IgD-negative memory B cell (primary cell): ENCODE data around the gene PNPLA1. TPM values are rescaled to one million over a fixed set of nuclear protein-coding genes. Genes with fewer than 3 reads are reported as not detected.
A peak's percentile ranks its signal among the peaks of the same experiment; 100 is the strongest.

Source experiments
- H3K27ac Mint-ChIP-seq, 3 donors: one replicate each; pipeline ENCODE4 v1.8.0; 2020 to 2022; ENCODE audit warnings: mild to moderate bottlenecking in 3 of 3, mixed read lengths in 3 of 3, moderate library complexity in 1 of 3
- H3K27me3 Mint-ChIP-seq: one replicate; pipeline ENCODE4 v1.8.0; 2021; ENCODE audit warnings: mixed read lengths
- H3K36me3 Mint-ChIP-seq: one replicate; pipeline ENCODE4 v1.8.0; 2020; ENCODE audit warnings: mild to moderate bottlenecking, mixed read lengths
- H3K4me1 Mint-ChIP-seq, 3 donors: one replicate each; pipeline ENCODE4 v1.8.0; 2020 to 2022; ENCODE audit warnings: mixed read lengths in 3 of 3, mild to moderate bottlenecking in 1 of 3
- H3K4me3 Mint-ChIP-seq, 4 donors: one replicate each; pipeline ENCODE4 v1.8.0; 2020 to 2022; ENCODE audit warnings: mild to moderate bottlenecking in 4 of 4, mixed read lengths in 4 of 4, moderate library complexity in 3 of 4
- H3K9me3 Mint-ChIP-seq, 3 donors: one replicate each; pipeline ENCODE4 v1.8.0; 2020 to 2021; ENCODE audit warnings: mixed read lengths in 3 of 3, mild to moderate bottlenecking in 1 of 3
- polyA plus RNA-seq: library from polyadenylated mRNA; unstranded; fragments of 300-500 nt; fragmentation: Illumina TruSeq; gene quantifications from one replicate; pipeline ENCODE4 v1.2.3, GENCODE V29; 2021

PNPLA1 gene
- polyA plus RNA-seq, 1 donor from 2014 or later: 0.19 TPM

GRCh38 chr6:36267731-36268477 lies 2.0 kb upstream of the PNPLA1 start:
- Mint-ChIP-seq H3K9me3 (peaks cover 2 to 5% (median 2%) of the 10 kb centered on the region in 3 donors), H3K27me3 (peaks cover 11% of the 10 kb centered on the region), H3K4me1 (peaks cover 0 to 3% (median 0%) of the 10 kb centered on the region in 3 donors), H3K36me3 (peaks cover 8% of the 10 kb centered on the region), H3K4me3 (no peak overlapping the region), H3K27ac (no peak overlapping the region)

GRCh38 chr6:36268478-36269275 lies 1.2 kb upstream of the PNPLA1 start:
- Mint-ChIP-seq H3K27me3 (peaks cover 9% of the 10 kb centered on the region), H3K4me3 (no peak overlapping the region), H3K4me1 (peaks cover 0 to 3% (median 0%) of the 10 kb centered on the region in 3 donors), H3K36me3 (peaks cover 8% of the 10 kb centered on the region), H3K9me3 (peaks cover 2 to 5% (median 2%) of the 10 kb centered on the region in 3 donors), H3K27ac (no peak overlapping the region)

- Mint-ChIP-seq H3K36me3 (peaks cover 5% of the 10 kb centered on the region), H3K27ac (no peak overlapping the region), H3K27me3 (peaks cover 12% of the 10 kb centered on the region), H3K9me3 (no peaks in the 10 kb centered on the region), H3K4me3 (no peak overlapping the region), H3K4me1 (peaks cover 0 to 3% (median 0%) of the 10 kb centered on the region in 3 donors)
Observed at GRCh38 chr6:36272234-36272633, 2.4 kb downstream of the PNPLA1 start.

GRCh38 chr6:36273067-36273466 lies 3.2 kb downstream of the PNPLA1 start:
- no peak overlapping the region for H3K27ac Mint-ChIP-seq
- H3K4me1 Mint-ChIP-seq: peaks cover 0 to 3% (median 0%) of the 10 kb centered on the region in 3 donors
- peaks cover 12% of the 10 kb centered on the region for H3K27me3 Mint-ChIP-seq
- H3K4me3 Mint-ChIP-seq: no peak overlapping the region
- H3K9me3 Mint-ChIP-seq: no peaks in the 10 kb centered on the region
- peaks cover 2% of the 10 kb centered on the region for H3K36me3 Mint-ChIP-seq

DNA sequence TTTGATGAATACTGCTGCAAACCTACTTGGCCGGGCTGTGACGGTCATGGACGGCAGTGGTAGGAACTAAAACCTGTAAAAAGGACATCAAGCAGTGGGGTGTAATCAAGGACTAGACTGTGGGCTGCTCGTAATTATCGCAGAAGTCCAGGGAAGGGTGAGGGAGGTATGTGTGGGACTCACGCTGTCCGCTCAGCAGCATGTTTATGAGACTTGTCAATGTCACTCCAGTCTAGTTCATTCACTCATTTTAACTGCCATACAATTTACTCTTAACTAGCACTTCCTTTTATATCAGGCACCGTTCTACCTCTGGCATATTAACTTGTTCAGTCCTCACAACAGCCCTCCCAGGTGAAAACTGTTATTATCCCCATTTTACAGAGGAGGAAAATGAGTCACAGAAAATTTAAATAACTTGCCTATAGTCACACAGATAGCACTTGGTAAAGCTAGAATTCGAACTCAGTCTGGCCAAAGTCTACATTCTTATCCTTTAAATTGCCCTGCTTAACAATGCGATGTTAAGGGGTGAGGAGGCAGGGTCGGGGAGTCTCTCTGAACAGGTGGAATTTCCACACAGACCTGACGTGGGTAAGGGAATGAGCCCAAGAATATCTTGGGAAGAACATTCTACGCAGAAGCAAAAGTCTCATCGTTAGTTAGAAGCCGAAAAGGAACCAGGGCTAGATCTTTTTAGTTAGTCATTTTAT lies 4.1 kb downstream of the PNPLA1 start:
- Mint-ChIP-seq H3K27ac (no peak overlapping the region), H3K4me3 (no peak overlapping the region), H3K4me1 (peaks cover 0 to 3% (median 0%) of the 10 kb centered on the region in 3 donors), H3K27me3 (peaks cover 10% of the 10 kb centered on the region), H3K36me3 (peaks cover 2% of the 10 kb centered on the region), H3K9me3 (no peaks in the 10 kb centered on the region)

- Mint-ChIP-seq H3K4me1 (peaks cover 0 to 11% (median 8%) of the 10 kb centered on the region in 3 donors), H3K27ac (no peak overlapping the region), H3K27me3 (peaks cover 4% of the 10 kb centered on the region), H3K9me3 (peaks cover 0 to 3% (median 0%) of the 10 kb centered on the region in 3 donors), H3K4me3 (no peak overlapping the region), H3K36me3 (peaks cover 2% of the 10 kb centered on the region)
Observed at GRCh38 chr6:36276581-36277536, 7.0 kb downstream of the PNPLA1 start.

- Mint-ChIP-seq H3K9me3 (peaks cover 0 to 3% (median 0%) of the 10 kb centered on the region in 3 donors), H3K27me3 (peaks cover 4% of the 10 kb centered on the region), H3K4me1 (peaks cover 0 to 11% (median 8%) of the 10 kb centered on the region in 3 donors), H3K36me3 (no peaks in the 10 kb centered on the region), H3K4me3 (no peak overlapping the region), H3K27ac (no peak overlapping the region)
Observed at GRCh38 chr6:36277946-36278470, 8.1 kb downstream of the PNPLA1 start.

GRCh38 chr6:36280467-36280866 lies 10.6 kb downstream of the PNPLA1 start:
- no peak overlapping the region for H3K27ac Mint-ChIP-seq
- peak overlapping the region in 1 of 4 donors; percentile 25 for H3K4me3 Mint-ChIP-seq
- H3K4me1 Mint-ChIP-seq: peaks cover 0 to 11% (median 8%) of the 10 kb centered on the region in 3 donors
- peaks cover 7% of the 10 kb centered on the region for H3K27me3 Mint-ChIP-seq
- peaks cover 0 to 3% (median 0%) of the 10 kb centered on the region in 3 donors for H3K9me3 Mint-ChIP-seq
- no peaks in the 10 kb centered on the region for H3K36me3 Mint-ChIP-seq

DNA sequence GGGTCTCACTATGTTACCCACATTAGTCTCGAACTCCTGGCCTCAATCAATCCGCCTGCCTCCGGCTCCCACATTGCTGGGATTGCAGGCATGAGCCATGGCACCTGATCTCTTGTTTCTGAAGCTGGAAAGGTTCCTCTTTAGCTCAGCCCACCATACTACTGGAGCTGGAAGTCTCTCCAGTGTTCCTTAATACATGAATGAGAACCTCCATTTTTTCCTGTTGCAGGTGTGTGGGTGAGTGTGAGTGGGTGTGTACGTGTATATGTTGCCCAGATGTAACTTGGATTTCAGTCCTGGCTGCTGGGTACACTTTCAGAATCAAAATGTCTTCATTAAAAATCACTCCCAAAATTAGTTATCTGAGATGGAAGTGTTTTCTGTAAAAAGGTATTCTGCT lies 11.1 kb downstream of the PNPLA1 start:
- Mint-ChIP-seq H3K27me3 (peaks cover 13% of the 10 kb centered on the region), H3K4me3 (no peak overlapping the region), H3K4me1 (peaks cover 0 to 11% (median 10%) of the 10 kb centered on the region in 3 donors), H3K9me3 (peaks cover 0 to 3% (median 0%) of the 10 kb centered on the region in 3 donors), H3K36me3 (no peaks in the 10 kb centered on the region), H3K27ac (no peak overlapping the region)

- Mint-ChIP-seq H3K27ac (no peak overlapping the region), H3K9me3 (peaks cover 0 to 3% (median 0%) of the 10 kb centered on the region in 3 donors), H3K36me3 (no peaks in the 10 kb centered on the region), H3K4me3 (no peak overlapping the region), H3K27me3 (peaks cover 26% of the 10 kb centered on the region), H3K4me1 (peaks cover 0 to 11% (median 10%) of the 10 kb centered on the region in 3 donors)
Observed at GRCh38 chr6:36283608-36284007, 13.7 kb downstream of the PNPLA1 start.

- Mint-ChIP-seq H3K4me3 (no peak overlapping the region), H3K4me1 (peaks cover 0 to 11% (median 10%) of the 10 kb centered on the region in 3 donors), H3K27me3 (peaks cover 26% of the 10 kb centered on the region)
Observed at GRCh38 chr6:36284359-36284758, 14.5 kb downstream of the PNPLA1 start.

GRCh38 chr6:36285187-36285671 lies 15.4 kb downstream of the PNPLA1 start:
- Mint-ChIP-seq H3K27me3 (peaks cover 26% of the 10 kb centered on the region), H3K27ac (no peak overlapping the region), H3K36me3 (no peaks in the 10 kb centered on the region), H3K4me1 (peaks cover 0 to 11% (median 9%) of the 10 kb centered on the region in 3 donors), H3K9me3 (peaks cover 0 to 3% (median 0%) of the 10 kb centered on the region in 3 donors), H3K4me3 (no peak overlapping the region)

More at GRCh38 chr6:36284359-36284758, 14.5 kb downstream of the PNPLA1 start:
- H3K36me3 Mint-ChIP-seq: no peaks in the 10 kb centered on the region
- H3K9me3 Mint-ChIP-seq: peaks cover 0 to 3% (median 0%) of the 10 kb centered on the region in 3 donors
- no peak overlapping the region for H3K27ac Mint-ChIP-seq

DNA sequence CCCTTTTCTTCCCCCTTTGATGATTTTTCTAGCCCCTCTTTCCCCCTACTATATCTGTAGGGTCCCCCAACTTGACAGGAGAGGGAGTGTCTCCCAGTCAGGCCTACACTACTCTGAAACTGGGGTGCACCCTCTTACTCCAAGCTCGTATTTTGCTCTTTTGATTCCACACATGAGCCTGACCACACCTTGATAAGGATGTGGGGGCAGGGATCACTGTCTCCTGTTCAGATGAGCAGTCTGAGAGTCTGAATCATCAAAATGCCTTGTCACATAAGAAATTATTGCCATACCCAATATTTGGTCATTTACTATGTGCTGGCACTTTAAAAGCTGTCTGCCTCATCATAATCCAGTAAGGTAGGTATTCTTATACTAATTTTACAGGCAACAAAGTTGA lies 15.9 kb downstream of the PNPLA1 start:
- H3K36me3 Mint-ChIP-seq: no peaks in the 10 kb centered on the region
- no peaks in the 10 kb centered on the region for H3K9me3 Mint-ChIP-seq
- no peak overlapping the region for H3K4me3 Mint-ChIP-seq
- H3K27me3 Mint-ChIP-seq: peaks cover 27% of the 10 kb centered on the region
- peaks cover 0 to 5% (median 4%) of the 10 kb centered on the region in 3 donors for H3K4me1 Mint-ChIP-seq
- no peak overlapping the region for H3K27ac Mint-ChIP-seq
